ENCODE measurements around the gene DNAJB9. TPM values are rescaled to one million over a fixed set of nuclear protein-coding genes. Genes with fewer than 3 reads are reported as not detected.

The DNAJB9 gene
- total RNA-seq, 2 experiments from 2014 or later = 11.3 to 11.9 TPM

DNA sequence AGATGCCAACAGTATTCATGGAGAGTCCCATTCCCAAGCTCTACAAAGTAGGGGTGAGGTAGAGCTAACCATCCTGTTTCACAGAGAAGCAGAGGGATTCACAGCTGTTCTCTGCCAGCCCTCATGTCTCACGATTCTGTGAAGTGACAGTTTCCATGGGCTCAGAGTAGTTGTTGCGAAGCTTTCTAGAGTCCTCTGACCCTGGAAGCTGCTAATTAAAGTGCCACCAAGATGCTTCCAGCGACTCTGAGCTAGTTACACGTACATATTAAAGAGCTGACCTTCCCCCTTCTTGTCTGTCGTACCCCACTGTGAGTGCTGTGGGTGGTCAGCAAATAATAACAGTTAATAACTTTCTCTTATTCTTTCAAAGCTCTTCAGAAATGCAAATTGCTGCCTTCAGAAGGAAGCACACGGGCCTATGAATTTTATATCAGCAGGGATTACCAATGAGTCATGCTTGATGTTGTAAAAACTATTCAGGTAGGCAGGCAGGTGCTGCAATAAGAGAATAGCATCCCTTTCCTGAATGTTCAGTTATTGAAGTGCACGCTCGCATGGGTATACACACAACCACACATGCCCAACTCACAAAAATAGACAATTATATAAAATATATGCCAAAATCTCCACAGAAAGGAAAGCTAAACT is 34.1 kb downstream of the DNAJB9 start:
- H3K27me3 Mint-ChIP-seq = peaks cover 18% of the 10 kb centered on the region
- no peak for ATAC-seq (ENCODE audit: low read depth)
- H3K9me3 Mint-ChIP-seq = no peaks in the 10 kb centered on the region
- peaks cover 4% of the 10 kb centered on the region for H3K4me1 Mint-ChIP-seq
- DNase-seq = no peak
- H3K36me3 Mint-ChIP-seq = no peaks in the 10 kb centered on the region
- no peak overlapping the region for H3K27ac Mint-ChIP-seq
- POLR2A ChIA-PET = no interaction called here
- no peak overlapping the region for H3K4me3 Mint-ChIP-seq

DNA sequence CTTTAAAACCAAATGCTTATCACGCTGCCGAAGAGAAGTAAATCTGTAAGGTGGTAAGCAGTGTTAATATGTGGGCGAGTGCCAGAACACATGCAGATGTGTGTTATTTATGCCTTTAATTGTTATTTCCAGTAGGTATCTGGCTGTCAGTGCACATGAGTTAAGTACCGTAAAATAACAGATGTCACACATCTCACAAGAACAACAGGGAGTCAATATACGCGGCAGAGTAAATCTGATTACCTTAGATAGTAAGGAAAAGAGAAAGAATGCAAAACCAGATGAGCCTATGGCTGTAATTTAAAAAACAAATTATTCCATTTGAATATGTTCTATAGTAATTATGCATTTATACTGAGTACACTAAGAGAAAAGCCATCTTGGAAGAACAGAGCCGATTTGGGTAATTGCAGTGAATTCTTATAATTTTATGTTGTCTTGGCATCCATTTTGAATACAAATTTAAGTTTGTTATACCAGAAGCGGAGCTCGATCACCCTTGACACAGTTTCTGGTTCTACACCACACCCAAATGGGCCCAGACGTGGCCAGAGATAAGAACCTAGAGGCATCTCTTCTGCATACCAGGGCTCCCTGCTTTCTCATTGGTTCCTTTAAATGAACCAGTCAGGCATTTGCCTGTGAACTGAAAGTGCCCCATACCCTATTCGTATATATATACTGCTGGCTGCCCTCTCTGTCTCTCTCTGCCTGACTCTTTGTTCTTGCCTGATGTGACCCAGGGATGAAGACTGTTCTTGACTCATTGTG is 34.8 kb downstream of the DNAJB9 start:
- H3K27me3 Mint-ChIP-seq = peaks cover 17% of the 10 kb centered on the region
- no peak overlapping the region for H3K27ac Mint-ChIP-seq
- H3K36me3 Mint-ChIP-seq = no peaks in the 10 kb centered on the region
- peaks cover 4% of the 10 kb centered on the region for H3K4me1 Mint-ChIP-seq
- ATAC-seq (ENCODE audit: low read depth) (no peak), DNase-seq (no peak)
- no peaks in the 10 kb centered on the region for H3K9me3 Mint-ChIP-seq
- POLR2A ChIA-PET = interaction anchor here (0.5 kb wide), 1 partner anchor 1485 kb away, joined by 5 read pairs; no protein-coding TSS in a partner anchor
- no peak overlapping the region for H3K4me3 Mint-ChIP-seq

DNA sequence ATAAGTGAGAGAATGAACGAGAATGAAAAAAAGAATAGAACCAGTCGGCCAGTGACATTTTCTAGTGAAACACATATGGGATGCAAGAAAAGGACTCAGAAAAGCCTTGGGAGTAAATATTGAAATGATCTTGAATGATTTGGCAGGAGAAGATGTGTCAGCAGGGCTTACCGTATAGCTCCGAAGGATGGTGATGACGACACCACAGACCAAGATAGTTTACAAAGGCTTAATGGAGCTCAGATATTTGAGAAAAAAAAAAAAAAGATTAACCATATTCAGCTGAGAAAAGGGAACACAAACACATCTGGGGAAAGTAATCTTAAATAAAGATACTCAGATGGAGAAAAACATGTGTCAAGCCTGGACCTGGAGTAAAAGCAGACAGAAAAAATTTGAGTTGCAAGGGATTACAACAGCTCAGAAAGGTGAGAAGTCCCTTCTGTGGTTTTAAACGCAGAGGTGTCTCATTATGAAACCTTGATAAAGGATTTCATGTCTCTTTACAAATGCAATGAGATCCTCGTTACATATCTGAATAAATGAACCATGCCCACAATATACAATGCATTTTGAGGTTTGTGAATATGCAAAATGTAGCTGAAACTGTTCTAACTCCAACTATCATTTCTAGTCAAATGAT is 36.0 kb downstream of the DNAJB9 start:
- Mint-ChIP-seq H3K27ac (no peak overlapping the region), H3K27me3 (peaks cover 11% of the 10 kb centered on the region), H3K4me3 (no peak overlapping the region), H3K36me3 (no peaks in the 10 kb centered on the region), H3K4me1 (peaks cover 4% of the 10 kb centered on the region), H3K9me3 (no peaks in the 10 kb centered on the region)
- DNase-seq (no peak), ATAC-seq (ENCODE audit: low read depth) (no peak)
- POLR2A ChIA-PET = no interaction called here

- no peaks in the 10 kb centered on the region for H3K36me3 Mint-ChIP-seq
- POLR2A ChIA-PET = no interaction called here
These were observed 40.0 kb downstream of the DNAJB9 start for GRCh38 chr7:108609643-108610042.

DNA sequence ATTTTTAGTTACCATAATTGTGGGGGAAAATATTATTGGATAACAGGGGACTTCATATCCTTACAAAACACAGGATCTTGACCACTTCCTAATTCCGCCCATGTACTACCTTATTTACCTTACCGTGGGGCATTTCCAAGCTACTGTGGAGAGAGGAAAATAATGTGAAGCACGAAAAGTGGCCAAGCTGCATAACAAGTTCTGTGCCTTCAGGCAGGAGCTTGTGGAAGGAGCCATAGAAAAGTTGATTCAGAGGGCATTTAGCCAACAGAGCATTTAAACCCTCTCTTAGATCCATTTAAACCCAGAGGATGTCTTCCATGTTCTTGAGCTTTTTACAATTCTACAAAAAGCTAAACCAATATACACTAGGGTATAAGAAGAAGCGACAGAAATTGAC is 41.6 kb downstream of the DNAJB9 start:
- no peak overlapping the region for H3K27ac Mint-ChIP-seq
- H3K4me3 Mint-ChIP-seq = no peak overlapping the region
- DNase-seq (no peak), ATAC-seq (ENCODE audit: low read depth) (no peak)
- POLR2A ChIA-PET = no interaction called here
- no peaks in the 10 kb centered on the region for H3K9me3 Mint-ChIP-seq
- no peaks in the 10 kb centered on the region for H3K36me3 Mint-ChIP-seq
- H3K27me3 Mint-ChIP-seq = peaks cover 4% of the 10 kb centered on the region
- H3K4me1 Mint-ChIP-seq = no peaks in the 10 kb centered on the region

More at GRCh38 chr7:108609643-108610042, 40.0 kb downstream of the DNAJB9 start:
- no peak overlapping the region for H3K27ac Mint-ChIP-seq
- H3K4me1 Mint-ChIP-seq = peaks cover 4% of the 10 kb centered on the region
- no peak for ATAC-seq (ENCODE audit: low read depth)
- no peak for DNase-seq
- H3K4me3 Mint-ChIP-seq = no peak overlapping the region
- H3K27me3 Mint-ChIP-seq = peaks cover 6% of the 10 kb centered on the region
- H3K9me3 Mint-ChIP-seq = no peaks in the 10 kb centered on the region

GRCh38 chr7:108613147-108613948 is 43.7 kb downstream of the DNAJB9 start:
- H3K9me3 Mint-ChIP-seq = no peaks in the 10 kb centered on the region
- ATAC-seq (ENCODE audit: low read depth) (no peak), DNase-seq (no peak)
- no peaks in the 10 kb centered on the region for H3K4me1 Mint-ChIP-seq
- H3K36me3 Mint-ChIP-seq = no peaks in the 10 kb centered on the region
- POLR2A ChIA-PET = interaction anchor here (0.6 kb wide), 1 partner anchor 748 kb away, joined by 6 read pairs; no protein-coding TSS in a partner anchor
- H3K4me3 Mint-ChIP-seq = no peak overlapping the region
- no peak overlapping the region for H3K27ac Mint-ChIP-seq
- H3K27me3 Mint-ChIP-seq = peaks cover 2% of the 10 kb centered on the region

DNA sequence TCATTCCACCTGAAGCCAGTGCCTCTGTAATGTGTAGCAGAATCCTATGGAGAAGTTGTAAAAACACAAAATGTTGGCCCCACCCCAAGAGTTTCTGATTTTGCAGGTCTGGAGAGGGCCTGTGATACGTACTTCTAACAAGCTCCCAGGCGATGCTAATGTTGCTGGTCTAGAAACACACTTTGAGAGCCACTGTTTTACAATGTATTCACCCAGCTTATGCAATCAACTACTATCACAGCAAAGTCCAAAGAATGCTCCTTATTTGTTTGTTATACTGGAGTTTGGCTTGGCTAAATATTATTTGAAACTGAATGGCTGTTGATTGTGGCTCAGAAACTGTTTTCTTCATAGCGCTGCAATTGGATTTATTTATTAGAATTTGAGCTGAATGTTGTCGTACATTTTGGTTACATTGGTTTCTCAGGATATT is 44.3 kb downstream of the DNAJB9 start:
- no peaks in the 10 kb centered on the region for H3K4me1 Mint-ChIP-seq
- ATAC-seq (ENCODE audit: low read depth) = no peak
- H3K27me3 Mint-ChIP-seq = peaks cover 2% of the 10 kb centered on the region
- H3K9me3 Mint-ChIP-seq = no peaks in the 10 kb centered on the region
- H3K4me3 Mint-ChIP-seq = no peak overlapping the region
- DNase-seq = no peak
- no peak overlapping the region for H3K27ac Mint-ChIP-seq
- POLR2A ChIA-PET = interaction anchor here (0.6 kb wide), 1 partner anchor 749 kb away, joined by 6 read pairs; no protein-coding TSS in a partner anchor
- no peaks in the 10 kb centered on the region for H3K36me3 Mint-ChIP-seq

- H3K4me3 Mint-ChIP-seq = no peak overlapping the region
- H3K4me1 Mint-ChIP-seq = no peaks in the 10 kb centered on the region
- DNase-seq (no peak), ATAC-seq (ENCODE audit: low read depth) (no peak)
- no peaks in the 10 kb centered on the region for H3K9me3 Mint-ChIP-seq
- POLR2A ChIA-PET = no interaction called here
- no peaks in the 10 kb centered on the region for H3K36me3 Mint-ChIP-seq
- peaks cover 2% of the 10 kb centered on the region for H3K27me3 Mint-ChIP-seq
- H3K27ac Mint-ChIP-seq = no peak overlapping the region
These were observed 45.2 kb downstream of the DNAJB9 start for GRCh38 chr7:108614896-108615295.

DNA sequence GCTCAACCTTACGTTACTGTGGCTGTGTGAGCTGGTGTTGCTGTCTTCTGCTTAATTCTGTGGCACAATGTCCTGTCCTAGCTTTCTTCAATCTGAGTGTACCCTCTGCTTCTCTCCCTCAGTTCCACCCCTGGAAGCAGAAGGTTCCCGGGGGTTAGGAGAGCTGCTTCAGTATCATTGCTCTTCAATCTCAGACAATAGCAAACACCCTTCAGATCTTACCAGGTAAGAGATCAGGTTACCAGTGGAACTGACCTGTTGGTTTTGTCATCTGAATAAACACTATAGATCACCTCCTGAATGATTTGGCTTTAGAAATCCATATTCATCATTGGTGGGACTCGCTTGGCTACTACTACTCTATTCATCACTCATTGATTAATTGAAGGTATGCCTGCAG is 48.4 kb downstream of the DNAJB9 start:
- Mint-ChIP-seq H3K36me3 (no peaks in the 10 kb centered on the region), H3K9me3 (no peaks in the 10 kb centered on the region), H3K4me1 (no peaks in the 10 kb centered on the region), H3K4me3 (no peak overlapping the region), H3K27ac (no peak overlapping the region), H3K27me3 (peaks cover 6% of the 10 kb centered on the region)
- ATAC-seq (ENCODE audit: low read depth) = no peak
- DNase-seq = no peak
- POLR2A ChIA-PET = no interaction called here

DNA sequence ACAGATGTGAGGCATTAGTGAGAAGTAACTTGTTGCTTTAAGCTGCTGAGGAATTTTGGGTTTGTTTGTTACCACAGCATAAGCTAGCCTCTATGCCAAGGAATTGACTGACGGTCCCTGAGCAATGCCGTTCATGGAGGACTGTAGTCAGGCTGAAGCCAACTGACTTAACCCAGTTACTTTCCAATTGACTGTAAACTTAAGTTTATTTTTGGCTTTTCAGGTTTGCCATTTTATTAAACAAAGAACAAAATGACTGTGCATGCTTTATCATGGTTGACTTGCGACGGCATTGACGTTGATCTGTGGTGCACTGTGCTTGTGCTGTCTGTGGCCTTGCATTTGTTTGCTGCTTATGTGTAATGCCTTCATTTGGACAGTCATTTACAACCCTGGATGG is 53.5 kb downstream of the DNAJB9 start:
- no peaks in the 10 kb centered on the region for H3K36me3 Mint-ChIP-seq
- peaks cover 8% of the 10 kb centered on the region for H3K27me3 Mint-ChIP-seq
- no peaks in the 10 kb centered on the region for H3K4me1 Mint-ChIP-seq
- DNase-seq (no peak), ATAC-seq (ENCODE audit: low read depth) (no peak)
- POLR2A ChIA-PET = no interaction called here
- no peaks in the 10 kb centered on the region for H3K9me3 Mint-ChIP-seq
- no peak overlapping the region for H3K27ac Mint-ChIP-seq
- H3K4me3 Mint-ChIP-seq = no peak overlapping the region

Other genes starting within 250 kb of the DNAJB9 start
- gene NRCAM, start 113.4 kb upstream of the DNAJB9 start, total RNA-seq = under 1 TPM; 0.50 to 0.99 TPM
- gene PNPLA8, start 43.7 kb upstream of the DNAJB9 start, total RNA-seq = 10 to 100 TPM; 17.2 to 17.8 TPM
- 10 to 100 TPM; 32.8 to 38.9 TPM for gene THAP5, start 168 bp upstream of the DNAJB9 start, total RNA-seq